ENCODE results near the gene HEMK1.

HEMK1 gene

GRCh38 chr3:50585919-50586762, 16.8 kb downstream of the HEMK1 start:
- H3K4me2 ChIP-seq (ENCODE audit: low read length), result no peak overlapping the region
- TF ChIP-seq CTCF (IDR thresholded peaks at IDR 0.05; ENCODE audit: low read depth, low read length, poor library complexity, severe bottlenecking) (no peak), EZH2phosphoT487 (IDR thresholded peaks at IDR 0.05; ENCODE audit: borderline replicate concordance, low read length) (no peak)
- peaks cover 11% of the 10 kb centered on the region for H3K4me1 ChIP-seq (ENCODE audit: control insufficient read depth, low read length)

GRCh38 chr3:50586763-50587070, 17.4 kb downstream of the HEMK1 start:
- H3K27ac ChIP-seq (ENCODE audit: low read depth, low read length), result no peak overlapping the region

More at GRCh38 chr3:50585919-50586762, 16.8 kb downstream of the HEMK1 start:
- H3K79me2 ChIP-seq (ENCODE audit: control insufficient read depth, low read length), result no peaks in the 10 kb centered on the region
- H3K4me3 ChIP-seq (ENCODE audit: low read length), result no peak overlapping the region
- H3K9me3 ChIP-seq (ENCODE audit: control insufficient read depth, insufficient read depth, low read length), result no peaks in the 10 kb centered on the region
- H3F3A ChIP-seq (ENCODE audit: control insufficient read depth, insufficient read depth), result no peaks in the 10 kb centered on the region; the same call in 1 of the 2 replicates
- no peak overlapping the region for H3K27ac ChIP-seq (ENCODE audit: low read depth, low read length)
- no peaks in the 10 kb centered on the region for H4K20me1 ChIP-seq (ENCODE audit: control insufficient read depth, insufficient read depth, low read depth, low read length)
- no peaks in the 10 kb centered on the region for H3K9me2 ChIP-seq (replicated peaks; ENCODE audit: control insufficient read depth, low read length)
- H3K36me3 ChIP-seq (ENCODE audit: control insufficient read depth, low read length), result no peaks in the 10 kb centered on the region
- peaks cover 15% of the 10 kb centered on the region for H3K27me3 ChIP-seq (ENCODE audit: control insufficient read depth, low read length)

GRCh38 chr3:50587373-50587772, 18.1 kb downstream of the HEMK1 start:
- Histone ChIP-seq H3K9me3 (ENCODE audit: control insufficient read depth, insufficient read depth, low read length) (no peaks in the 10 kb centered on the region), H3K9me2 (replicated peaks; ENCODE audit: control insufficient read depth, low read length) (no peaks in the 10 kb centered on the region), H3K79me2 (ENCODE audit: control insufficient read depth, low read length) (no peaks in the 10 kb centered on the region), H3K4me3 (ENCODE audit: low read length) (no peak overlapping the region), H3K4me2 (ENCODE audit: low read length) (no peak overlapping the region), H3K36me3 (ENCODE audit: control insufficient read depth, low read length) (no peaks in the 10 kb centered on the region), H3K27me3 (ENCODE audit: control insufficient read depth, low read length) (peaks cover 15% of the 10 kb centered on the region), H4K20me1 (ENCODE audit: control insufficient read depth, insufficient read depth, low read depth, low read length) (no peaks in the 10 kb centered on the region), H3K4me1 (ENCODE audit: control insufficient read depth, low read length) (peaks cover 13% of the 10 kb centered on the region), H3K27ac (ENCODE audit: low read depth, low read length) (no peak overlapping the region), H3F3A (ENCODE audit: control insufficient read depth, insufficient read depth) (no peaks in the 10 kb centered on the region; the same call in 1 of the 2 replicates)
- TF ChIP-seq EZH2phosphoT487 (IDR thresholded peaks at IDR 0.05; ENCODE audit: borderline replicate concordance, low read length), result no peak

More at GRCh38 chr3:50586763-50587070, 17.4 kb downstream of the HEMK1 start:
- H3F3A ChIP-seq (ENCODE audit: control insufficient read depth, insufficient read depth), result no peaks in the 10 kb centered on the region; the same call in 1 of the 2 replicates
- no peak overlapping the region for H3K4me2 ChIP-seq (ENCODE audit: low read length)
- H4K20me1 ChIP-seq (ENCODE audit: control insufficient read depth, insufficient read depth, low read depth, low read length), result no peaks in the 10 kb centered on the region
- peaks cover 13% of the 10 kb centered on the region for H3K4me1 ChIP-seq (ENCODE audit: control insufficient read depth, low read length)
- peaks cover 15% of the 10 kb centered on the region for H3K27me3 ChIP-seq (ENCODE audit: control insufficient read depth, low read length)
- no peaks in the 10 kb centered on the region for H3K79me2 ChIP-seq (ENCODE audit: control insufficient read depth, low read length)
- no peak for TF ChIP-seq EZH2phosphoT487 (IDR thresholded peaks at IDR 0.05; ENCODE audit: borderline replicate concordance, low read length)
- no peak for TF ChIP-seq CTCF (IDR thresholded peaks at IDR 0.05; ENCODE audit: low read depth, low read length, poor library complexity, severe bottlenecking)
- H3K4me3 ChIP-seq (ENCODE audit: low read length), result no peak overlapping the region
- H3K9me3 ChIP-seq (ENCODE audit: control insufficient read depth, insufficient read depth, low read length), result no peaks in the 10 kb centered on the region
- no peaks in the 10 kb centered on the region for H3K36me3 ChIP-seq (ENCODE audit: control insufficient read depth, low read length)
- no peaks in the 10 kb centered on the region for H3K9me2 ChIP-seq (replicated peaks; ENCODE audit: control insufficient read depth, low read length)

Measured in DOHH2 (cell line).